GM19324 (cell line): Measurements from ENCODE around the gene GLMP.
A peak's percentile ranks its signal among the peaks of the same experiment; 100 is the strongest.
"Not testable (repeated sequence)": the region's sequence is repeated elsewhere in the genome, so short reads cannot be mapped to it uniquely, and the experiment has no call there.

Source experiments
- ATAC-seq: cut with Tn5 transposase; IDR thresholded peaks from one replicate; pipeline ENCODE4 v1.9.1; 2021; ENCODE audit warnings: mild to moderate bottlenecking, moderate library complexity; ENCODE audit not compliant: unreplicated experiment, low FRiP score

The GLMP gene

GRCh38 chr1:156295391-156295947 lies at the start of gene GLMP:
TSS of gene GLMP (minus strand) at chr1:156295679. CDS start at chr1:156295645, 34 bp downstream.
- ATAC-seq = no peak

GRCh38 chr1:156344409-156344808 lies 48.9 kb upstream of the GLMP start:
- ATAC-seq = no peak

- no peak for ATAC-seq
These were observed 46.9 kb upstream of the GLMP start for GRCh38 chr1:156342166-156342955.

GRCh38 chr1:156338180-156338976 lies 42.9 kb upstream of the GLMP start, which contains the start of the genes CCT3 and TSACC:
TSS of gene CCT3 (minus strand) at chr1:156338292. CDS start at chr1:156338184, 108 bp downstream.
TSS of gene TSACC (plus strand) at chr1:156338526. CDS start at chr1:156339758, 1,232 bp downstream.
- peak; percentile 93 for ATAC-seq

GRCh38 chr1:156337888-156338179 lies 42.4 kb upstream of the GLMP start:
- peak; percentile 7 for ATAC-seq

- ATAC-seq = no peak
These were observed 41.8 kb upstream of the GLMP start for GRCh38 chr1:156337052-156337887.

GRCh38 chr1:156336242-156336641 lies 40.8 kb upstream of the GLMP start:
- no peak for ATAC-seq

GRCh38 chr1:156323179-156323578 lies 27.7 kb upstream of the GLMP start:
- not testable (repeated sequence) for ATAC-seq

- ATAC-seq = no peak
These were observed 25.1 kb upstream of the GLMP start for GRCh38 chr1:156320560-156320959.

- ATAC-seq = no peak
These were observed 24.2 kb upstream of the GLMP start for GRCh38 chr1:156319664-156320063.

GRCh38 chr1:156316909-156317308 lies 21.4 kb upstream of the GLMP start:
- ATAC-seq = no peak

GRCh38 chr1:156310962-156311361 lies 15.5 kb upstream of the GLMP start:
- no peak for ATAC-seq

- no peak for ATAC-seq
These were observed 12.6 kb upstream of the GLMP start for GRCh38 chr1:156308078-156308477.

GRCh38 chr1:156305215-156305614 lies 9.7 kb upstream of the GLMP start:
- ATAC-seq = no peak

GRCh38 chr1:156303241-156303640 lies 7.8 kb upstream of the GLMP start:
- no peak for ATAC-seq

- no peak for ATAC-seq
These were observed 3.4 kb upstream of the GLMP start, which contains the start of gene VHLL for GRCh38 chr1:156298852-156299357. TSS of gene VHLL (minus strand) at chr1:156299307. CDS start at chr1:156299189, 118 bp downstream.

GRCh38 chr1:156293895-156294294 lies 1.6 kb downstream of the GLMP start:
- ATAC-seq = no peak

GRCh38 chr1:156293098-156293434 lies 2.4 kb downstream of the GLMP start:
- ATAC-seq = no peak

- no peak for ATAC-seq
These were observed 4.0 kb downstream of the GLMP start for GRCh38 chr1:156291226-156292061.
